ENCODE results near the gene INPP5A.

GRCh38 chr10:132677473-132678227 lies 140.1 kb downstream of the INPP5A start:
- no peak for TF ChIP-seq GMEB1 (CRISPR knock-in tag; IDR thresholded peaks at IDR 0.05)
- TF ChIP-seq KLF16 (IDR thresholded peaks at IDR 0.05): no peak
- TF ChIP-seq CTCF (IDR thresholded peaks at IDR 0.05 in 2 of 3, conservative IDR thresholded peaks at IDR 0.05 in 1 of 3; ENCODE audit: insufficient read depth in 2 of 3, low read depth in 1 of 3, low read length in 3 of 3): no peak
- TF ChIP-seq HDAC2 (IDR thresholded peaks at IDR 0.05): no peak
- TF ChIP-seq POU5F1 (IDR thresholded peaks at IDR 0.05; ENCODE audit: borderline replicate concordance, low read depth, low read length, partially characterized antibody): no peak
- no peak for TF ChIP-seq CREB3 (tag; conservative IDR thresholded peaks at IDR 0.05; ENCODE audit: low read depth)
- no peak for TF ChIP-seq RCOR1 (IDR thresholded peaks at IDR 0.05; ENCODE audit: borderline replicate concordance in 1 of 2, low read depth in 2 of 2, low read length in 2 of 2)

Measured in K562 (cell line).